K562 (cell line): Measurements from ENCODE around the gene LBHD2. TPM values are rescaled to one million over a fixed set of nuclear protein-coding genes. Genes with fewer than 3 reads are reported as not detected.

Experiments used
- ATAC-seq: fragments of 200-7000 bp; cut with Tn5 transposase; 3 replicates; pipeline ENCODE4 v1.9.1; 2020; ENCODE audit warnings: moderate library complexity
- BruUV-seq: library from RNA; stranded (reverse); fragments of 400-500 nt; replicated peaks from 2 replicates; lab custom pipeline; 2021; lab: Mats Ljungman, UMichigan
- CTCF ChIA-PET: fragments of 300-600 bp; formaldehyde crosslinking; extraction: SDS; loops from one replicate; lab custom pipeline; 2021; ENCODE audit warnings: low intra/inter-chr PET ratio; lab: Yijun Ruan, JAX
- POLR2A ChIA-PET: fragments of 300-600, 350-650 bp; sonication (Branson Sonifier 250); formaldehyde crosslinking; extraction: SDS; loops from one replicate; lab custom pipeline; 2021; ENCODE audit warnings: antibody characterized with exemption, inconsistent platforms; lab: Yijun Ruan, JAX
- DNase-seq, 4 experiments: peaks; one replicate each; pipeline versions ENCODE4 v3.0.0 to v3.0.0-alpha.2; 2011 to 2018; ENCODE audit warnings: low spot score in 3 of 4, mixed read lengths in 3 of 4; ENCODE audit errors: extremely low read depth in 1 of 4
- FAIRE-seq: peaks from 2 replicates; lab custom pipeline; 2011; peaks lifted over from hg19 to GRCh38; lab: Jason Lieb, UNC
- H2AFZ ChIP-seq: 2 replicates; pipeline ENCODE4 v1.6.0; 2011; ENCODE audit warnings: low read depth, low read length, control low read depth, inconsistent platforms
- H3K27ac ChIP-seq: fragments of 200-600 bp; 3 replicates; pipeline ENCODE4 v1.8.0; 2011; ENCODE audit warnings: low read depth, mild to moderate bottlenecking, control low read depth, inconsistent platforms, low read length, moderate library complexity, mixed read lengths; ENCODE audit errors: extremely low read depth
- H3K27me3 ChIP-seq, 2 experiments: fragments of 300-600 bp in 1 of 2; 2 replicates in 1 of 2; 3 replicates in 1 of 2; pipeline versions ENCODE4 v1.6.0 to v1.8.0; 2011; ENCODE audit warnings: inconsistent platforms in 2 of 2, low read length in 2 of 2, mild to moderate bottlenecking in 1 of 2, mixed read lengths in 1 of 2, moderate library complexity in 1 of 2; ENCODE audit not compliant: control insufficient read depth in 2 of 2, insufficient read depth in 2 of 2
- H3K36me3 ChIP-seq: fragments of 300-600 bp; 3 replicates; pipeline ENCODE4 v1.8.0; 2011; ENCODE audit warnings: mild to moderate bottlenecking, low read length, inconsistent platforms; ENCODE audit not compliant: control insufficient read depth, insufficient read depth
- H3K4me1 ChIP-seq, 2 experiments: fragments of 200-600 bp in 1 of 2; replicated peaks in 1 of 2; 2 replicates in 1 of 2; 3 replicates in 1 of 2; pipeline versions ENCODE4 v1.5.1 to v1.8.0; 2011; ENCODE audit warnings: inconsistent platforms in 2 of 2, low read length in 2 of 2, mild to moderate bottlenecking in 1 of 2, mixed read lengths in 1 of 2, moderate library complexity in 1 of 2; ENCODE audit not compliant: control insufficient read depth in 2 of 2, insufficient read depth in 2 of 2
- H3K4me2 ChIP-seq: 2 replicates; pipeline ENCODE4 v1.6.1; 2011; ENCODE audit warnings: low read length, control low read depth, inconsistent platforms, mixed read lengths; ENCODE audit not compliant: insufficient read depth
- H3K4me3 ChIP-seq: fragments of 200-600 bp; sonication (generic), shearing (Covaris generic); 2 replicates; pipeline ENCODE4 v1.5.1; 2016; ENCODE audit warnings: control low read depth, inconsistent platforms
- H3K79me2 ChIP-seq: fragments of 200-600 bp; 3 replicates; pipeline ENCODE4 v1.8.0; 2011; ENCODE audit warnings: low read length, inconsistent platforms; ENCODE audit not compliant: control insufficient read depth, insufficient read depth
- H3K9ac ChIP-seq, 2 experiments: 2 replicates each; pipeline versions ENCODE4 v1.6.0 to v1.6.1; 2011; ENCODE audit warnings: low read depth in 2 of 2, low read length in 2 of 2, control low read depth in 1 of 2, inconsistent platforms in 1 of 2, mild to moderate bottlenecking in 1 of 2, mixed read lengths in 1 of 2; ENCODE audit not compliant: insufficient read depth in 1 of 2
- H3K9me1 ChIP-seq: one replicate; pipeline ENCODE4 v1.6.0; 2011; ENCODE audit warnings: inconsistent platforms, mild to moderate bottlenecking, low read length, moderate library complexity; ENCODE audit not compliant: control insufficient read depth, insufficient read depth
- H3K9me3 ChIP-seq: replicated peaks from 2 replicates; pipeline ENCODE4 v1.5.1; 2011; ENCODE audit warnings: low read depth, low read length, inconsistent platforms; ENCODE audit not compliant: control insufficient read depth, insufficient read depth
- H4K20me1 ChIP-seq: replicated peaks from 2 replicates; pipeline ENCODE4 v1.6.1; 2011; ENCODE audit warnings: low read length, inconsistent platforms, mixed read lengths; ENCODE audit not compliant: control insufficient read depth, insufficient read depth
- ARHGAP35 ChIP-seq: fragments of 450-650 bp; IDR thresholded peaks from 2 replicates; pipeline ENCODE4 v1.6.1; 2018; ENCODE audit not compliant: partially characterized antibody
- MAX ChIP-seq: sonication (generic); formaldehyde crosslinking; IDR thresholded peaks from 2 replicates; pipeline ENCODE4 v1.9.0; 2022; ENCODE audit warnings: mild to moderate bottlenecking, missing genetic modification reagents
- NFRKB ChIP-seq: fragments of 450-650 bp; IDR thresholded peaks from 2 replicates; pipeline ENCODE4 v1.6.1; 2016; ENCODE audit warnings: low read depth
- PHF20 ChIP-seq: fragments of 450-650 bp; IDR thresholded peaks from 2 replicates; pipeline ENCODE4 v1.6.1; 2018; ENCODE audit not compliant: partially characterized antibody
- WGBS: fragments of 100-300 bp; shearing (Covaris generic); methylation state at CpG from one replicate; pipeline ENCODE4 v1.1.6; 2016; ENCODE audit warnings: low coverage, mixed read lengths; ENCODE audit not compliant: insufficient coverage; ENCODE audit errors: missing lambda C conversion rate; 5-methylcytosine and 5-hydroxymethylcytosine counted together
- in situ Hi-C: fragments of 300-500 bp; cut with MboI; formaldehyde crosslinking; loops from 4 replicates; pipeline ENCODE4 v1.15.0; 2018; ENCODE audit warnings: inconsistent platforms, mixed read lengths
- intact Hi-C: fragments of 100-400 bp; cut with micrococcal nuclease; formaldehyde crosslinking; loops from 2 replicates; pipeline ENCODE4 v1.14.2; 2022
- polyA plus RNA-seq, 8 experiments: library from polyadenylated mRNA; depleted of rRNA in 4 of 8; stranded (reverse) in 5 of 8; unstranded in 3 of 8; fragments of >200 nt; fragmentation: Nextera tagmentation in 2 of 8; fragmentation: Illumina TruSeq in 1 of 8; extraction: Ambion mirVana in 2 of 8; extraction: Trizol in 1 of 8; gene quantifications; 2 replicates each; pipeline versions ENCODE4 v1.2.1 to v1.2.3, GENCODE V29; 2011 to 2014; ENCODE audit warnings: inconsistent platforms in 1 of 8, missing spikeins in 1 of 8
- total RNA-seq, 7 experiments: library from RNA; depleted of rRNA in 6 of 7; stranded (reverse); fragments of >200 nt in 6 of 7; fragmentation: Illumina TruSeq in 2 of 7; extraction: Trizol in 2 of 7; gene quantifications; 2 replicates each; pipeline versions ENCODE4 v1.2.1 to v1.2.3, GENCODE V29; 2011 to 2021; ENCODE audit warnings: low replicate concordance in 1 of 7

LBHD2 gene
- total and polyA plus RNA-seq, 9 of the 15 experiments (the other 6 are each of a cell fraction or from before 2014, with no cell fraction given): not detected

GRCh38 chr14:103132381-103133209 lies 48.6 kb downstream of the LBHD2 start:
- Histone ChIP-seq H3K79me2 (no peaks in the 10 kb centered on the region), H3K4me1 (peaks cover 14 to 41% of the 10 kb centered on the region in 2 experiments; a peak in 4 of 5 replicates), H3K4me3 (no peak overlapping the region), H2AFZ (no peak overlapping the region), H4K20me1 (no peaks in the 10 kb centered on the region), H3K36me3 (peaks cover 67% of the 10 kb centered on the region; the same call in 2 of the 3 replicates), H3K9me1 (no peaks in the 10 kb centered on the region), H3K4me2 (no peak overlapping the region), H3K9ac (peak overlapping the region in 1 of 2 experiments; percentile 26; a peak in 1 of 4 replicates), H3K9me3 (no peaks in the 10 kb centered on the region), H3K27ac (no peak overlapping the region), H3K27me3 (no peaks in the 10 kb centered on the region)
- TF ChIP-seq NFRKB (peak; percentile 66; the same call in 1 of the 2 replicates), ARHGAP35 (no peak), PHF20 (peak; percentile 82), MAX (CRISPR knock-in tag) (peak; percentile 45; the same call in 1 of the 2 replicates)
- DNase-seq (no peak), FAIRE-seq (no peak), ATAC-seq (no peak)
- no TSS peak for BruUV-seq
- in situ Hi-C loops: no loop called here
- POLR2A ChIA-PET: no interaction called here
- intact Hi-C loops: no loop called here
- 91% methylated on average over 22 of the region's 39 CpGs for WGBS
- CTCF ChIA-PET: no interaction called here
